Measurements from ENCODE around the gene AMIGO3.
"Not testable (repeated sequence)": the region's sequence is repeated elsewhere in the genome, so short reads cannot be mapped to it uniquely, and the experiment has no call there.

The AMIGO3 gene

GRCh38 chr3:49686346-49686745 lies 33.1 kb downstream of the AMIGO3 start:
- H3K23ac ChIP-seq (ENCODE audit: low read length); H3K14ac ChIP-seq (ENCODE audit: low read length); H3K9me3 ChIP-seq (ENCODE audit: insufficient read depth, low read depth, low read length); H4K91ac ChIP-seq (ENCODE audit: low read depth, low read length); H2BK5ac ChIP-seq (ENCODE audit: low read depth, low read length, poor library complexity); H3K79me2 ChIP-seq (ENCODE audit: control insufficient read depth, insufficient read depth, low read length, poor library complexity); H3K27me3 ChIP-seq (ENCODE audit: insufficient read depth, low read length); H2AFZ ChIP-seq (ENCODE audit: insufficient read depth, low read length, poor library complexity); H2BK120ac ChIP-seq (ENCODE audit: insufficient read depth, low read length, poor library complexity); H2BK12ac ChIP-seq (ENCODE audit: low read length); H3K79me1 ChIP-seq (ENCODE audit: low read length); H4K12ac ChIP-seq (ENCODE audit: low read depth, low read length); H3K4ac ChIP-seq (ENCODE audit: low read depth, low read length); H3K27ac ChIP-seq (ENCODE audit: low read depth, low read length); H3K18ac ChIP-seq (ENCODE audit: low read length); H2AK5ac ChIP-seq (ENCODE audit: low read length): not testable (repeated sequence)
- Histone ChIP-seq H3K36me3 (ENCODE audit: control insufficient read depth in 1 of 2, insufficient read depth in 2 of 2, low read length in 2 of 2) (peaks cover 30 to 31% of the 10 kb centered on the region in 2 experiments), H3K4me3 (ENCODE audit: low read depth, low read length) (peak overlapping the region; percentile 64), H4K8ac (ENCODE audit: low read depth, low read length) (peak overlapping the region; percentile 58), H3K4me1 (ENCODE audit: control insufficient read depth in 1 of 2, insufficient read depth in 2 of 2, low read length in 2 of 2) (peaks cover 3 to 18% of the 10 kb centered on the region in 2 experiments), H3K9ac (ENCODE audit: low read length) (peak overlapping the region; percentile 85), H3K4me2 (ENCODE audit: low read length) (peak overlapping the region; percentile 91)
- DNase-seq = peak; percentile 52 to 56
- no CpG with 5 or more reads among the region's 29 CpGs for WGBS (ENCODE audit: extremely low coverage, insufficient coverage, insufficient read length)

- not testable (repeated sequence) for H3K27ac ChIP-seq (ENCODE audit: low read depth, low read length); H2BK120ac ChIP-seq (ENCODE audit: insufficient read depth, low read length, poor library complexity); H2BK12ac ChIP-seq (ENCODE audit: low read length); H2AK5ac ChIP-seq (ENCODE audit: low read length); H3K27me3 ChIP-seq (ENCODE audit: insufficient read depth, low read length); H3K4ac ChIP-seq (ENCODE audit: low read depth, low read length); H3K14ac ChIP-seq (ENCODE audit: low read length); H3K79me2 ChIP-seq (ENCODE audit: control insufficient read depth, insufficient read depth, low read length, poor library complexity); H2AFZ ChIP-seq (ENCODE audit: insufficient read depth, low read length, poor library complexity); H3K4me3 ChIP-seq (ENCODE audit: low read depth, low read length); H4K8ac ChIP-seq (ENCODE audit: low read depth, low read length); H4K12ac ChIP-seq (ENCODE audit: low read depth, low read length); H3K79me1 ChIP-seq (ENCODE audit: low read length); H3K9me3 ChIP-seq (ENCODE audit: insufficient read depth, low read depth, low read length); H2BK5ac ChIP-seq (ENCODE audit: low read depth, low read length, poor library complexity); H4K91ac ChIP-seq (ENCODE audit: low read depth, low read length); H3K23ac ChIP-seq (ENCODE audit: low read length); H3K18ac ChIP-seq (ENCODE audit: low read length); H3K9ac ChIP-seq (ENCODE audit: low read length)
- no CpG with 5 or more reads among the region's 36 CpGs for WGBS (ENCODE audit: extremely low coverage, insufficient coverage, insufficient read length)
- Histone ChIP-seq H3K36me3 (ENCODE audit: control insufficient read depth in 1 of 2, insufficient read depth in 2 of 2, low read length in 2 of 2) (peaks cover 35 to 36% of the 10 kb centered on the region in 2 experiments), H3K4me1 (ENCODE audit: control insufficient read depth in 1 of 2, insufficient read depth in 2 of 2, low read length in 2 of 2) (peaks cover 3 to 18% of the 10 kb centered on the region in 2 experiments), H3K4me2 (ENCODE audit: low read length) (peak overlapping the region; percentile 91)
- DNase-seq = peak in 1 of 2 donors; percentile 23
Measured at GRCh38 chr3:49685846-49686245, 33.6 kb downstream of the AMIGO3 start.

- H2BK120ac ChIP-seq (ENCODE audit: insufficient read depth, low read length, poor library complexity); H2BK5ac ChIP-seq (ENCODE audit: low read depth, low read length, poor library complexity); H3K4me3 ChIP-seq (ENCODE audit: low read depth, low read length); H2AFZ ChIP-seq (ENCODE audit: insufficient read depth, low read length, poor library complexity); H3K4me2 ChIP-seq (ENCODE audit: low read length); H3K9ac ChIP-seq (ENCODE audit: low read length); H3K4ac ChIP-seq (ENCODE audit: low read depth, low read length); H2BK12ac ChIP-seq (ENCODE audit: low read length); H3K27me3 ChIP-seq (ENCODE audit: insufficient read depth, low read length); H3K9me3 ChIP-seq (ENCODE audit: insufficient read depth, low read depth, low read length); H3K14ac ChIP-seq (ENCODE audit: low read length); H4K91ac ChIP-seq (ENCODE audit: low read depth, low read length); H2AK5ac ChIP-seq (ENCODE audit: low read length); H4K8ac ChIP-seq (ENCODE audit: low read depth, low read length); H3K23ac ChIP-seq (ENCODE audit: low read length); H3K27ac ChIP-seq (ENCODE audit: low read depth, low read length); H3K18ac ChIP-seq (ENCODE audit: low read length); H3K79me2 ChIP-seq (ENCODE audit: control insufficient read depth, insufficient read depth, low read length, poor library complexity); H3K79me1 ChIP-seq (ENCODE audit: low read length); H4K12ac ChIP-seq (ENCODE audit: low read depth, low read length): not testable (repeated sequence)
- peak in 1 of 2 donors; percentile 56 for DNase-seq
- Histone ChIP-seq H3K4me1 (ENCODE audit: control insufficient read depth in 1 of 2, insufficient read depth in 2 of 2, low read length in 2 of 2) (peaks cover 3 to 15% of the 10 kb centered on the region in 2 experiments), H3K36me3 (ENCODE audit: control insufficient read depth in 1 of 2, insufficient read depth in 2 of 2, low read length in 2 of 2) (peaks cover 43 to 44% of the 10 kb centered on the region in 2 experiments)
- no CpG with 5 or more reads among the region's 10 CpGs for WGBS (ENCODE audit: extremely low coverage, insufficient coverage, insufficient read length)
Measured at GRCh38 chr3:49685103-49685502, 34.4 kb downstream of the AMIGO3 start.

- not testable (repeated sequence) for H4K8ac ChIP-seq (ENCODE audit: low read depth, low read length); H4K91ac ChIP-seq (ENCODE audit: low read depth, low read length); H3K4ac ChIP-seq (ENCODE audit: low read depth, low read length); H3K18ac ChIP-seq (ENCODE audit: low read length); DNase-seq; H2AFZ ChIP-seq (ENCODE audit: insufficient read depth, low read length, poor library complexity); H3K4me2 ChIP-seq (ENCODE audit: low read length); H3K9ac ChIP-seq (ENCODE audit: low read length); H3K27me3 ChIP-seq (ENCODE audit: insufficient read depth, low read length); H2BK12ac ChIP-seq (ENCODE audit: low read length); H2BK5ac ChIP-seq (ENCODE audit: low read depth, low read length, poor library complexity); H2BK120ac ChIP-seq (ENCODE audit: insufficient read depth, low read length, poor library complexity); H3K79me2 ChIP-seq (ENCODE audit: control insufficient read depth, insufficient read depth, low read length, poor library complexity); H3K14ac ChIP-seq (ENCODE audit: low read length); H3K9me3 ChIP-seq (ENCODE audit: insufficient read depth, low read depth, low read length); H3K79me1 ChIP-seq (ENCODE audit: low read length); H3K4me3 ChIP-seq (ENCODE audit: low read depth, low read length); H4K12ac ChIP-seq (ENCODE audit: low read depth, low read length); H3K23ac ChIP-seq (ENCODE audit: low read length); H2AK5ac ChIP-seq (ENCODE audit: low read length); H3K27ac ChIP-seq (ENCODE audit: low read depth, low read length)
- WGBS (ENCODE audit: extremely low coverage, insufficient coverage, insufficient read length) = no CpG with 5 or more reads among the region's 2 CpGs
- Histone ChIP-seq H3K4me1 (ENCODE audit: control insufficient read depth in 1 of 2, insufficient read depth in 2 of 2, low read length in 2 of 2) (peaks cover 3 to 12% of the 10 kb centered on the region in 2 experiments), H3K36me3 (ENCODE audit: control insufficient read depth in 1 of 2, insufficient read depth in 2 of 2, low read length in 2 of 2) (peaks cover 49 to 50% of the 10 kb centered on the region in 2 experiments)
Measured at GRCh38 chr3:49684453-49684852, 35.0 kb downstream of the AMIGO3 start.
